GM19467 (cell line): Measurements from ENCODE around the gene PROM1.

Experiments
- ATAC-seq: cut with Tn5 transposase; IDR thresholded peaks from one replicate; pipeline ENCODE4 v1.9.1; 2021; ENCODE audit warnings: mild to moderate bottlenecking, moderate library complexity; ENCODE audit not compliant: unreplicated experiment

Gene PROM1

GRCh38 chr4:16083241-16084191 lies at the start of gene PROM1:
PROM1 (minus strand) TSS chr4:16084023; CDS start chr4:16075906, 8,117 bp downstream.
- no peak for ATAC-seq

- ATAC-seq, result no peak
Measured at GRCh38 chr4:16133406-16133805, 49.6 kb upstream of the PROM1 start.

DNA sequence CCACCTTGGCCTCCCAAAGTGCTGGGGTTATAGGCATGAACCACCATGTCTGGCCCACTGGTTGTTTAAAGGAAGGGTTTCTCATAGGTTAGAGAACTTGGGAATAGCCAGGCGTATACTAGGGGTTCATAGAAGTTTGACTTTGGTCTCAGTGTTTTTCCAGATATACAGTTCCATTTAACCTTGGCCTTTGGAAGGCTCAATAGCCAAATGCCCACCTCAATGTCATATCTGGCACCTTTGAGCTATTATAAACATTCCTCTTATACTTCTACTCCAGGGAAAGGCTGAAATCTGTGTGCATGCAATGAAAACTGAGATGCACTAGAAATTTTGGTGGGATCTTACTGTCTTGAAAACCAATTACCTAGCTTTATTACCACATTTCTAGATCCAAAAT lies 47.5 kb upstream of the PROM1 start:
- ATAC-seq, result no peak

DNA sequence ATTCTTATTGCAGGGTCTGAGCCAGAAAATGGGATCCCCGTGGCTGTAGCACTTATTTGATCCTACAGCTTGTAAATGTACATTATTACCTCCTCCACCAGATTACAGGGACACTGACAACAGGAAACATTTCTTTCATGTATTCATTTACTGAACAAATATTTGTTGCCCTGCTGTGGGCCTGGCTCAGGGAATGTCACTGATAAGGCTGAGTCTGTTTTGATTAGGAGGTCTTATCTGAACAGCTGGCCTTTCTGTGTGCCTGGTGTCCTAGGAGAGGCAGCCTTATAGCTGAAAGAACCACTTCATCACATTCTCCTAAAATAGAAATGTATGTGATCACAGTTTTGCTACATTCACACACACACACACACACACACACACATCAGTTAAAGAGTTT lies 45.5 kb upstream of the PROM1 start:
- ATAC-seq, result no peak

DNA sequence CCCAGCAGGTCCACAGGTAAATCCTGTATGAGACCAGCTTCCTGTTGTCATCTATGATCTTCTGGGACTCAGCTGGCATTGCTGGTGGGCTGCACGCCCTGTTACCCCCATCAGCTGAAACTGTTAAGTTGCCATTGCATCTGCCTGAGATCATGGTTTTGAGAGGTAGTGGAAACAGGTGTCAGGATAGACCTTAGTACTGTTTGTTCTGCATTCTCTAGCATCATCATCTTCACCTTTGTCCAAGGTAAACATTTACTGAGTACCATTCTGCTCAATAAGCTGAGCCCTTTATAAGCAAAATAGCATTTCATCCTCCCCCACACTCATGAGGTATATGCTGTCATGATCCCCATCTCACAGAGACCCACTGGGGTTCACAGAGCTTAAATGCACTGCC lies 42.9 kb upstream of the PROM1 start:
- no peak for ATAC-seq

DNA sequence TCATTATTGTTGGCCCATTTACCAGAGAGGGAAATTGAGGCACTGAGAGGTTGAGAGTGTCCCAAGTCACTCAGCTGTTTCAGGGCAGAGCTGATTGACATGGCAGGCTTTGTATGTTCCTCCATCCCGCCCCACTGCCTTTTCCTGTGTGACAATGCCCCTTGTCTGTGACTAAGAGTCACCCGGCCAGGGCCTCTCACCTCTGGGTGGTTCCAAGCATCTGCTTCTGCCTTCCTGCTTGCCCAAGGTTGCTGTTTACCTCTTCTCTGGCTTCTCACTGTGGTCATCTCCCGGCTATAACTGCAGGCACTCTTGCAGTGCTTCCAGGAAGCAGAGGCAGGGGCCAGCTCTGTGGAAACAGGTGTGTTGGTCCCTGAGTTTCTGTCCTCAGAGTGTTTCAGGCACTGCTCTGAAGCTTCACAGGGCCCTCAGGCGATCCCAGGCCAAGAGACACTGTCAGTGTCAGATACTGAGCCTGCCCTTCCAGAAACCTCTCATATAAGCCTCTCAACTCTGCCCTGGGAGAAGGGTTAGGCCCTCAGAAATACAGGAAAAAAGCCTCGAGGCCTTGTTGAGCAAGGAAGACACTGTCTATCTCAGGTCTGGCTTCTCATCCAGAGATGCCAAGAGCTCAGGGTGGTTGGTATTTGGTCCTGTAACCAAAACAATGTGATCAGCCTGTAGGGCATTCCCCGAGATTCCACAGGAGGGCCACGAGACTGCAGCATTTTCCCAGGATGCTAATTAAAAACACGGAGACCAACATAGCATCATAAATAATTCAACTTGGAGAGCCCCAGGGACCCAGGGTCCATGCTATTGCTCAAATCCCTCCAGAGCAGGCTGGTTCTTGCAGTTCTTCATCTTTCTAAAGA lies 42.0 kb upstream of the PROM1 start:
- ATAC-seq, result no peak

GRCh38 chr4:16124232-16124631 lies 40.4 kb upstream of the PROM1 start:
- ATAC-seq, result no peak

GRCh38 chr4:16123356-16124084 lies 39.7 kb upstream of the PROM1 start:
- no peak for ATAC-seq

- ATAC-seq, result no peak
Measured at GRCh38 chr4:16122784-16123183, 39.0 kb upstream of the PROM1 start.

GRCh38 chr4:16122308-16122711 lies 38.5 kb upstream of the PROM1 start:
- no peak for ATAC-seq

DNA sequence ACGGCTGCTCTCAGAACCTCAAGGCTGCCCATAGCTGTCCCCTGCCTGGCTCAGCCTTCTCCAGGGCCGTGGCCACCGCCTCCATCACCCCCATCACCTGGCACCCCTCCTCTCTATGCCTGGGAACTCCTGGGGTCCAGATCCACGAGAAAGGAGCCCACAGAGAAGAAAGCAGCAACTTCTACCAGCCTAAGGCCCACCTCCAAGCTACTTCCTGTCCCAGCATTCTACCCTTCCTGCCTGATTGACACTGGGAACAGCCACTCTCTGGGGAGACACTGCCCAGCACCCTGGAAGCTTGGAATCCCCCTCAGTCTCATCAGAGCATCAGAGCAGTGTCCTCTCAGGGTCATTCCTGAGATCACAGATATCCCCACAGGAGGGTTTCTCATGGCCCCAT lies 36.9 kb upstream of the PROM1 start:
- no peak for ATAC-seq

DNA sequence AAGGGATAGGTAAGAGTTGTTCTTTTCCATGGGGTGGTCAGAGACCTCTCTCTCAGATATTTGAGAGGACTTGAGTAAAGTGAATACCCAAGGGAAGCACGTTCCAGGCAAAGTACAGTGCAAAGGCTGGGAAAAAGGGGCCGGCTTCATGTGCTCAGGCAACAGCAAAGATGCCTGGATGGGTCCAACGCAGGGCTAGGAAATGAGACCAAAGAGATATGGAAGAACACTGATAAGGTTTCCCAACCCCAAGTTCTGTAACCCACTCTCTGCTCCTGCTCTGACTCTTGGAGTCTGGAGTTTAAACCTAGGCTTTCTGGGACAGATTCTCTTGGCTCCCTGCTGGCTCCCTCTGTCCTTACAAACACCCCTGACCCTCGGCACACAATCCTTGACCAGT lies 36.2 kb upstream of the PROM1 start:
- ATAC-seq, result no peak

- no peak for ATAC-seq
Measured at GRCh38 chr4:16118090-16118489, 34.3 kb upstream of the PROM1 start.

- ATAC-seq, result no peak
Measured at GRCh38 chr4:16117164-16117563, 33.3 kb upstream of the PROM1 start.

DNA sequence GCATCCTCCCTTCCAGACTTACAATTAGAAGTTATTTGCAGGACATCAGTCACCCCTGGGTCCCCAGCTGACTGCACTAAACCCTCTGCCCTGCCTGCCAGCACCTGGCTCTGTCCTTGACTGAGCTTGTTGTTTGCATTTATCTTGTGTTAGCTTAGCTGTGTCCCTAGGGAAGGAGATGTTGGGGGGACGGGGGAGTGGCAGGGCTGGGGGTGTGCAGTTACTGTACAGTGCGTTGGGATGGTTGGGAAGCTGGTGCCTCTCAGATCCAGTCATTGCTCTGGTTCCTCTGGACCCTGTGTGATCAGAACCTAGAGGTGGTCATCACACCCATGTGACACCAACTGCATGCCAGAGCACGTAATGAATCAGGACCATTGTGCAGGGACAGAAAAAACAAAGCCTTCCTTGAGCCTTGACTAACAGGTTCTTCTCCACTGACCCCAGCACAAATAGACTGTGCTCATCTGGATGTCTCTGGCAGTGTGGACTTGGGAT lies 32.7 kb upstream of the PROM1 start:
- no peak for ATAC-seq

- no peak for ATAC-seq
Measured at GRCh38 chr4:16116019-16116418, 32.2 kb upstream of the PROM1 start.

GRCh38 chr4:16114546-16114945 lies 30.7 kb upstream of the PROM1 start:
- ATAC-seq, result no peak

- no peak for ATAC-seq
Measured at GRCh38 chr4:16113741-16114140, 29.9 kb upstream of the PROM1 start.

- ATAC-seq, result no peak
Measured at GRCh38 chr4:16111533-16111932, 27.7 kb upstream of the PROM1 start.

DNA sequence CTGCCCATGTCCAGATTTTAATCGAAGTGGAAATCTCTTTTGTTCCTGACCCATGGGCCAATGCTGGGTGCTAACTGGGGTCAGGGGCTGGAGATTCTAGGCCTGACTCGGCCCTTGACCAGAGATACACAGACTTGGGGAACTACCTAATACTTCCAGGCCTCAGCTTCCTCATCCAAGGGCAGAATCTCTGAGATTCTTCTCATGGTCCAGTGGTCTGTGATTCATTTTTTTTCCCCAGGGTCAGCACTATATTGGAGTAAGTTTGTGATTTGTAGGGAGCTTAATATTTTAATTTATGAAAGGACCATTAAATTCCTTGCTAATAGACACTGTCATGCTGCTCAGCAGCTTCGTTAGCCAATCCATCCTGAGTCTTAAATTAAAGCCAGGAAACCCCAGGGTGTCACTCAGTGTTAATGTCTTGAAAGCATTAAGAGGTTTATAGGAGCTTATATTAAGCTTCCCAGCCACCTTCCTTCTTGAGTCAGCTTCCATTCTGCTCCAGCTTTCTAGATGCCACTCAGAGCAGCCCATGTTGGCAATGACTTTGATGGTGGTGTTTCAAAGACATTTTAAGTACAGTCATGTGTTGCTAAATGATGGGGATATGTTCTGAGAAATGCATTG lies 27.0 kb upstream of the PROM1 start:
- no peak for ATAC-seq
